HepG2 (cell line): Measurements from ENCODE around the gene MT1A. TPM values are rescaled to one million over a fixed set of nuclear protein-coding genes. Genes with fewer than 3 reads are reported as not detected.

Source experiments
- CENPT ChIP-seq: sonication (generic); formaldehyde crosslinking; IDR thresholded peaks from 2 replicates; pipeline ENCODE4 v1.8.0; 2022; ENCODE audit warnings: low read depth, mild to moderate bottlenecking, moderate library complexity, missing genetic modification reagents
- ERF ChIP-seq: IDR thresholded peaks from 2 replicates; pipeline ENCODE4 v1.6.1; 2018; ENCODE audit warnings: missing biosample characterization, missing genetic modification reagents
- GTF3A ChIP-seq: sonication (generic); formaldehyde crosslinking; conservative IDR thresholded peaks from 2 replicates; pipeline ENCODE4 v1.4.0; 2020; ENCODE audit warnings: mild to moderate bottlenecking, missing genetic modification reagents
- IKZF4 ChIP-seq: sonication (generic); formaldehyde crosslinking; IDR thresholded peaks from 2 replicates; pipeline ENCODE4 v1.5.1; 2020; ENCODE audit warnings: borderline replicate concordance, mild to moderate bottlenecking, low read depth, missing genetic modification reagents; ENCODE audit errors: not compliant biosample characterization
- KLF9 ChIP-seq: IDR thresholded peaks from 2 replicates; pipeline ENCODE4 v1.6.1; 2016; ENCODE audit warnings: low read depth
- PAX8 ChIP-seq: sonication (generic); formaldehyde crosslinking; IDR thresholded peaks from 2 replicates; pipeline ENCODE4 v1.8.0; 2022; ENCODE audit warnings: mild to moderate bottlenecking, missing genetic modification reagents, borderline replicate concordance
- PHB2 ChIP-seq: fragments of 450-650 bp; IDR thresholded peaks from 2 replicates; pipeline ENCODE4 v1.6.1; 2018; ENCODE audit not compliant: partially characterized antibody
- SAFB2 ChIP-seq: sonication (generic); formaldehyde crosslinking; IDR thresholded peaks from 2 replicates; pipeline ENCODE4 v1.5.1; 2020; ENCODE audit warnings: missing genetic modification reagents, low read depth, mild to moderate bottlenecking, borderline replicate concordance
- ZNF572 ChIP-seq: sonication (generic); formaldehyde crosslinking; IDR thresholded peaks from 2 replicates; pipeline ENCODE4 v1.5.1; 2020; ENCODE audit warnings: mild to moderate bottlenecking, missing genetic modification reagents
- ZNF784 ChIP-seq: sonication (generic); formaldehyde crosslinking; IDR thresholded peaks from 2 replicates; pipeline ENCODE4 v1.5.1; 2020; ENCODE audit warnings: missing genetic modification reagents, mild to moderate bottlenecking, borderline replicate concordance
- polyA plus RNA-seq, 8 experiments: library from polyadenylated mRNA; depleted of rRNA in 3 of 8; stranded (reverse) in 7 of 8; unstranded in 1 of 8; fragments of >200 nt; fragmentation: Illumina TruSeq in 4 of 8; extraction: Trizol in 4 of 8; gene quantifications; 2 replicates each; pipeline versions ENCODE4 v1.2.1 to v1.2.3, GENCODE V29; 2011 to 2016; ENCODE audit warnings: low read depth in 4 of 8, missing spikeins in 1 of 8, mixed read lengths in 1 of 8; ENCODE audit not compliant: insufficient read depth in 1 of 8
- total RNA-seq, 5 experiments: library from RNA; depleted of rRNA; stranded (reverse); fragments of >200 nt; fragmentation: Illumina TruSeq; extraction: Trizol; gene quantifications; 2 replicates each; pipeline ENCODE4 v1.2.3, GENCODE V29; 2016; ENCODE audit warnings: low read depth in 1 of 5
- TF ChIP-seq, protein P1 (sequence below): sonication (generic); formaldehyde crosslinking; IDR thresholded peaks from 2 replicates; pipeline ENCODE4 v1.4.0; 2020; ENCODE audit warnings: missing genetic modification reagents
- TF ChIP-seq, protein P2 (sequence below): sonication (generic); formaldehyde crosslinking; IDR thresholded peaks from 2 replicates; pipeline ENCODE4 v1.5.1; 2020; ENCODE audit warnings: mild to moderate bottlenecking, missing genetic modification reagents, borderline replicate concordance

MT1A gene
- total and polyA plus RNA-seq, 2 of the 13 experiments (the other 11 are each of a cell fraction or from before 2014, with no cell fraction given), result 8.3 to 10.4 TPM

DNA sequence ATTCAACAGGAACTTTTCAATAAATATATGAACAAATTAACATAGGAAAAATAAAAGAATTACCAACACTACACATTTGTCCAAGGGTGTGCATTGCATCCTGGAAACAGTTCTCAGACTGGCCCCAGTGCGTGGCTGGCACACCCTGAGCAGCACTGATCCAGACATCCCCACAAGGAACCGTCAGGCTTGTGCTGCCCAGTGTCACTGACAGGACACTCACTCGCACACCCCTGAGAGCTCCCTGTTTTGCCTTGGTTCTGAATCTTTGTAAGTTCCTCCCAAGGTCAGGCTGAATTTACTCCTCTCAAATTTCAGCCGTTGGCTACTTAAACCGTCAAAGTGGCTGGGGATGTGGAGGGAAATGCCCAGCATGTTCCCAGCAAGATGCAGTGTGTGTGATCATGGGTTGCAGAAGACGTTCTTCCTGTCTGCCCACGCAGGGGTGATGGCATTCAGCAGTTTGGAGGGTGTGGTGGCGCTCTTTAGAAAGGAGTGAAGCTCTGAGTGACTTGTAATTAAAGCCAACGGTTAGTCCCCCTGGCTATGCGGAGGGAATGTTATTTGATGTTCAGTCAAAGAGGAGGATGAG, 28.4 kb upstream of the MT1A start (continued):
- TF ChIP-seq PAX8 (CRISPR knock-in tag) (0 out of 2 replicates have a peak, but pooled peaks have one; percentile 72), CENPT (no peak), ERF (no peak), SAFB2 (CRISPR knock-in tag) (no peak), ZNF572 (no peak), GTF3A (CRISPR knock-in tag) (0 out of 2 replicates have a peak, but pooled peaks have one; percentile 65), ZNF784 (CRISPR knock-in tag) (no peak), PHB2 (no peak), IKZF4 (CRISPR knock-in tag) (no peak), KLF9 (CRISPR knock-in tag) (no peak)
- TF ChIP-seq, protein P1, sequence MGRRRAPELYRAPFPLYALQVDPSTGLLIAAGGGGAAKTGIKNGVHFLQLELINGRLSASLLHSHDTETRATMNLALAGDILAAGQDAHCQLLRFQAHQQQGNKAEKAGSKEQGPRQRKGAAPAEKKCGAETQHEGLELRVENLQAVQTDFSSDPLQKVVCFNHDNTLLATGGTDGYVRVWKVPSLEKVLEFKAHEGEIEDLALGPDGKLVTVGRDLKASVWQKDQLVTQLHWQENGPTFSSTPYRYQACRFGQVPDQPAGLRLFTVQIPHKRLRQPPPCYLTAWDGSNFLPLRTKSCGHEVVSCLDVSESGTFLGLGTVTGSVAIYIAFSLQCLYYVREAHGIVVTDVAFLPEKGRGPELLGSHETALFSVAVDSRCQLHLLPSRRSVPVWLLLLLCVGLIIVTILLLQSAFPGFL, result no peak
- TF ChIP-seq, protein P2, sequence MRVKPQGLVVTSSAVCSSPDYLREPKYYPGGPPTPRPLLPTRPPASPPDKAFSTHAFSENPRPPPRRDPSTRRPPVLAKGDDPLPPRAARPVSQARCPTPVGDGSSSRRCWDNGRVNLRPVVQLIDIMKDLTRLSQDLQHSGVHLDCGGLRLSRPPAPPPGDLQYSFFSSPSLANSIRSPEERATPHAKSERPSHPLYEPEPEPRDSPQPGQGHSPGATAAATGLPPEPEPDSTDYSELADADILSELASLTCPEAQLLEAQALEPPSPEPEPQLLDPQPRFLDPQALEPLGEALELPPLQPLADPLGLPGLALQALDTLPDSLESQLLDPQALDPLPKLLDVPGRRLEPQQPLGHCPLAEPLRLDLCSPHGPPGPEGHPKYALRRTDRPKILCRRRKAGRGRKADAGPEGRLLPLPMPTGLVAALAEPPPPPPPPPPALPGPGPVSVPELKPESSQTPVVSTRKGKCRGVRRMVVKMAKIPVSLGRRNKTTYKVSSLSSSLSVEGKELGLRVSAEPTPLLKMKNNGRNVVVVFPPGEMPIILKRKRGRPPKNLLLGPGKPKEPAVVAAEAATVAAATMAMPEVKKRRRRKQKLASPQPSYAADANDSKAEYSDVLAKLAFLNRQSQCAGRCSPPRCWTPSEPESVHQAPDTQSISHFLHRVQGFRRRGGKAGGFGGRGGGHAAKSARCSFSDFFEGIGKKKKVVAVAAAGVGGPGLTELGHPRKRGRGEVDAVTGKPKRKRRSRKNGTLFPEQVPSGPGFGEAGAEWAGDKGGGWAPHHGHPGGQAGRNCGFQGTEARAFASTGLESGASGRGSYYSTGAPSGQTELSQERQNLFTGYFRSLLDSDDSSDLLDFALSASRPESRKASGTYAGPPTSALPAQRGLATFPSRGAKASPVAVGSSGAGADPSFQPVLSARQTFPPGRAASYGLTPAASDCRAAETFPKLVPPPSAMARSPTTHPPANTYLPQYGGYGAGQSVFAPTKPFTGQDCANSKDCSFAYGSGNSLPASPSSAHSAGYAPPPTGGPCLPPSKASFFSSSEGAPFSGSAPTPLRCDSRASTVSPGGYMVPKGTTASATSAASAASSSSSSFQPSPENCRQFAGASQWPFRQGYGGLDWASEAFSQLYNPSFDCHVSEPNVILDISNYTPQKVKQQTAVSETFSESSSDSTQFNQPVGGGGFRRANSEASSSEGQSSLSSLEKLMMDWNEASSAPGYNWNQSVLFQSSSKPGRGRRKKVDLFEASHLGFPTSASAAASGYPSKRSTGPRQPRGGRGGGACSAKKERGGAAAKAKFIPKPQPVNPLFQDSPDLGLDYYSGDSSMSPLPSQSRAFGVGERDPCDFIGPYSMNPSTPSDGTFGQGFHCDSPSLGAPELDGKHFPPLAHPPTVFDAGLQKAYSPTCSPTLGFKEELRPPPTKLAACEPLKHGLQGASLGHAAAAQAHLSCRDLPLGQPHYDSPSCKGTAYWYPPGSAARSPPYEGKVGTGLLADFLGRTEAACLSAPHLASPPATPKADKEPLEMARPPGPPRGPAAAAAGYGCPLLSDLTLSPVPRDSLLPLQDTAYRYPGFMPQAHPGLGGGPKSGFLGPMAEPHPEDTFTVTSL (CRISPR knock-in tag), result no peak
